ENCODE data around the gene ZFHX3. TPM values are rescaled to one million over a fixed set of nuclear protein-coding genes. Genes with fewer than 3 reads are reported as not detected.

Gene ZFHX3
- total and polyA plus RNA-seq, 9 of the 15 experiments (the other 6 are each of a cell fraction or from before 2014, with no cell fraction given): 0.01 to 0.23 (median 0.06) TPM; not detected in 4

DNA sequence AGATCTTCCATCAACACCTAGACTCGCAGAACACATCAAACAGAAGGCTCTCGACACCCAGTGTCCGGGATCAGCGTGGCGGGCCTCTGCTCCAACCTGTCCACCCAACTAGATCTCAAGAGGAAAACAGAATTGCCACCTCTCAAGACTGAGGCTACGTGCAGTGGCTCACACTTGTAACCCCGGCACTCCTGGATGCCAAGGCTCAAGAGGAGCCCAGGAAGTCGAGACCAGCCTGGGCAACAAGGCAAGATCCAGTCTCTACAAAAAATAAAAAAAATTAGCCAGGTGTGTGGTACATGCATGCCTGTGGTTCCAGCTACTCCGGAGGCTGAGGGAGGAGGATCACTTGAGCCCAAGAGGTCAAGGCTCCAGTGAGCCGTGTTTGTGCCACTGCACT lies 132.6 kb downstream of the ZFHX3 start (continued):
- TF ChIP-seq, protein P1, sequence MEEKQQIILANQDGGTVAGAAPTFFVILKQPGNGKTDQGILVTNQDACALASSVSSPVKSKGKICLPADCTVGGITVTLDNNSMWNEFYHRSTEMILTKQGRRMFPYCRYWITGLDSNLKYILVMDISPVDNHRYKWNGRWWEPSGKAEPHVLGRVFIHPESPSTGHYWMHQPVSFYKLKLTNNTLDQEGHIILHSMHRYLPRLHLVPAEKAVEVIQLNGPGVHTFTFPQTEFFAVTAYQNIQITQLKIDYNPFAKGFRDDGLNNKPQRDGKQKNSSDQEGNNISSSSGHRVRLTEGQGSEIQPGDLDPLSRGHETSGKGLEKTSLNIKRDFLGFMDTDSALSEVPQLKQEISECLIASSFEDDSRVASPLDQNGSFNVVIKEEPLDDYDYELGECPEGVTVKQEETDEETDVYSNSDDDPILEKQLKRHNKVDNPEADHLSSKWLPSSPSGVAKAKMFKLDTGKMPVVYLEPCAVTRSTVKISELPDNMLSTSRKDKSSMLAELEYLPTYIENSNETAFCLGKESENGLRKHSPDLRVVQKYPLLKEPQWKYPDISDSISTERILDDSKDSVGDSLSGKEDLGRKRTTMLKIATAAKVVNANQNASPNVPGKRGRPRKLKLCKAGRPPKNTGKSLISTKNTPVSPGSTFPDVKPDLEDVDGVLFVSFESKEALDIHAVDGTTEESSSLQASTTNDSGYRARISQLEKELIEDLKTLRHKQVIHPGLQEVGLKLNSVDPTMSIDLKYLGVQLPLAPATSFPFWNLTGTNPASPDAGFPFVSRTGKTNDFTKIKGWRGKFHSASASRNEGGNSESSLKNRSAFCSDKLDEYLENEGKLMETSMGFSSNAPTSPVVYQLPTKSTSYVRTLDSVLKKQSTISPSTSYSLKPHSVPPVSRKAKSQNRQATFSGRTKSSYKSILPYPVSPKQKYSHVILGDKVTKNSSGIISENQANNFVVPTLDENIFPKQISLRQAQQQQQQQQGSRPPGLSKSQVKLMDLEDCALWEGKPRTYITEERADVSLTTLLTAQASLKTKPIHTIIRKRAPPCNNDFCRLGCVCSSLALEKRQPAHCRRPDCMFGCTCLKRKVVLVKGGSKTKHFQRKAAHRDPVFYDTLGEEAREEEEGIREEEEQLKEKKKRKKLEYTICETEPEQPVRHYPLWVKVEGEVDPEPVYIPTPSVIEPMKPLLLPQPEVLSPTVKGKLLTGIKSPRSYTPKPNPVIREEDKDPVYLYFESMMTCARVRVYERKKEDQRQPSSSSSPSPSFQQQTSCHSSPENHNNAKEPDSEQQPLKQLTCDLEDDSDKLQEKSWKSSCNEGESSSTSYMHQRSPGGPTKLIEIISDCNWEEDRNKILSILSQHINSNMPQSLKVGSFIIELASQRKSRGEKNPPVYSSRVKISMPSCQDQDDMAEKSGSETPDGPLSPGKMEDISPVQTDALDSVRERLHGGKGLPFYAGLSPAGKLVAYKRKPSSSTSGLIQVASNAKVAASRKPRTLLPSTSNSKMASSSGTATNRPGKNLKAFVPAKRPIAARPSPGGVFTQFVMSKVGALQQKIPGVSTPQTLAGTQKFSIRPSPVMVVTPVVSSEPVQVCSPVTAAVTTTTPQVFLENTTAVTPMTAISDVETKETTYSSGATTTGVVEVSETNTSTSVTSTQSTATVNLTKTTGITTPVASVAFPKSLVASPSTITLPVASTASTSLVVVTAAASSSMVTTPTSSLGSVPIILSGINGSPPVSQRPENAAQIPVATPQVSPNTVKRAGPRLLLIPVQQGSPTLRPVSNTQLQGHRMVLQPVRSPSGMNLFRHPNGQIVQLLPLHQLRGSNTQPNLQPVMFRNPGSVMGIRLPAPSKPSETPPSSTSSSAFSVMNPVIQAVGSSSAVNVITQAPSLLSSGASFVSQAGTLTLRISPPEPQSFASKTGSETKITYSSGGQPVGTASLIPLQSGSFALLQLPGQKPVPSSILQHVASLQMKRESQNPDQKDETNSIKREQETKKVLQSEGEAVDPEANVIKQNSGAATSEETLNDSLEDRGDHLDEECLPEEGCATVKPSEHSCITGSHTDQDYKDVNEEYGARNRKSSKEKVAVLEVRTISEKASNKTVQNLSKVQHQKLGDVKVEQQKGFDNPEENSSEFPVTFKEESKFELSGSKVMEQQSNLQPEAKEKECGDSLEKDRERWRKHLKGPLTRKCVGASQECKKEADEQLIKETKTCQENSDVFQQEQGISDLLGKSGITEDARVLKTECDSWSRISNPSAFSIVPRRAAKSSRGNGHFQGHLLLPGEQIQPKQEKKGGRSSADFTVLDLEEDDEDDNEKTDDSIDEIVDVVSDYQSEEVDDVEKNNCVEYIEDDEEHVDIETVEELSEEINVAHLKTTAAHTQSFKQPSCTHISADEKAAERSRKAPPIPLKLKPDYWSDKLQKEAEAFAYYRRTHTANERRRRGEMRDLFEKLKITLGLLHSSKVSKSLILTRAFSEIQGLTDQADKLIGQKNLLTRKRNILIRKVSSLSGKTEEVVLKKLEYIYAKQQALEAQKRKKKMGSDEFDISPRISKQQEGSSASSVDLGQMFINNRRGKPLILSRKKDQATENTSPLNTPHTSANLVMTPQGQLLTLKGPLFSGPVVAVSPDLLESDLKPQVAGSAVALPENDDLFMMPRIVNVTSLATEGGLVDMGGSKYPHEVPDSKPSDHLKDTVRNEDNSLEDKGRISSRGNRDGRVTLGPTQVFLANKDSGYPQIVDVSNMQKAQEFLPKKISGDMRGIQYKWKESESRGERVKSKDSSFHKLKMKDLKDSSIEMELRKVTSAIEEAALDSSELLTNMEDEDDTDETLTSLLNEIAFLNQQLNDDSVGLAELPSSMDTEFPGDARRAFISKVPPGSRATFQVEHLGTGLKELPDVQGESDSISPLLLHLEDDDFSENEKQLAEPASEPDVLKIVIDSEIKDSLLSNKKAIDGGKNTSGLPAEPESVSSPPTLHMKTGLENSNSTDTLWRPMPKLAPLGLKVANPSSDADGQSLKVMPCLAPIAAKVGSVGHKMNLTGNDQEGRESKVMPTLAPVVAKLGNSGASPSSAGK (IDR thresholded peaks at IDR 0.05): no peak
- TF ChIP-seq, protein P2, sequence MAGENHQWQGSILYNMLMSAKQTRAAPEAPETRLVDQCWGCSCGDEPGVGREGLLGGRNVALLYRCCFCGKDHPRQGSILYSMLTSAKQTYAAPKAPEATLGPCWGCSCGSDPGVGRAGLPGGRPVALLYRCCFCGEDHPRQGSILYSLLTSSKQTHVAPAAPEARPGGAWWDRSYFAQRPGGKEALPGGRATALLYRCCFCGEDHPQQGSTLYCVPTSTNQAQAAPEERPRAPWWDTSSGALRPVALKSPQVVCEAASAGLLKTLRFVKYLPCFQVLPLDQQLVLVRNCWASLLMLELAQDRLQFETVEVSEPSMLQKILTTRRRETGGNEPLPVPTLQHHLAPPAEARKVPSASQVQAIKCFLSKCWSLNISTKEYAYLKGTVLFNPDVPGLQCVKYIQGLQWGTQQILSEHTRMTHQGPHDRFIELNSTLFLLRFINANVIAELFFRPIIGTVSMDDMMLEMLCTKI (IDR thresholded peaks at IDR 0.05; ENCODE audit: partially characterized antibody): no peak
- TF ChIP-seq RBFOX2 (IDR thresholded peaks at IDR 0.05; ENCODE audit: low read depth, low read length) (no peak), POLR2H (tag; IDR thresholded peaks at IDR 0.05; ENCODE audit: low read depth) (no peak), SMARCB1 (IDR thresholded peaks at IDR 0.05; ENCODE audit: insufficient read length, low read depth) (no peak), RNF2 (IDR thresholded peaks at IDR 0.05) (no peak), ZNF41 (CRISPR knock-in tag; conservative IDR thresholded peaks at IDR 0.05) (no peak), ELF4 (CRISPR knock-in tag; IDR thresholded peaks at IDR 0.05) (no peak)

All from K562 (cell line).